ENCODE results near the gene ZNF492.
A peak's percentile ranks its signal among the peaks of the same experiment; 100 is the strongest.
"Not testable (repeated sequence)": the region's sequence is repeated elsewhere in the genome, so short reads cannot be mapped to it uniquely, and the experiment has no call there.

The ZNF492 gene

DNA sequence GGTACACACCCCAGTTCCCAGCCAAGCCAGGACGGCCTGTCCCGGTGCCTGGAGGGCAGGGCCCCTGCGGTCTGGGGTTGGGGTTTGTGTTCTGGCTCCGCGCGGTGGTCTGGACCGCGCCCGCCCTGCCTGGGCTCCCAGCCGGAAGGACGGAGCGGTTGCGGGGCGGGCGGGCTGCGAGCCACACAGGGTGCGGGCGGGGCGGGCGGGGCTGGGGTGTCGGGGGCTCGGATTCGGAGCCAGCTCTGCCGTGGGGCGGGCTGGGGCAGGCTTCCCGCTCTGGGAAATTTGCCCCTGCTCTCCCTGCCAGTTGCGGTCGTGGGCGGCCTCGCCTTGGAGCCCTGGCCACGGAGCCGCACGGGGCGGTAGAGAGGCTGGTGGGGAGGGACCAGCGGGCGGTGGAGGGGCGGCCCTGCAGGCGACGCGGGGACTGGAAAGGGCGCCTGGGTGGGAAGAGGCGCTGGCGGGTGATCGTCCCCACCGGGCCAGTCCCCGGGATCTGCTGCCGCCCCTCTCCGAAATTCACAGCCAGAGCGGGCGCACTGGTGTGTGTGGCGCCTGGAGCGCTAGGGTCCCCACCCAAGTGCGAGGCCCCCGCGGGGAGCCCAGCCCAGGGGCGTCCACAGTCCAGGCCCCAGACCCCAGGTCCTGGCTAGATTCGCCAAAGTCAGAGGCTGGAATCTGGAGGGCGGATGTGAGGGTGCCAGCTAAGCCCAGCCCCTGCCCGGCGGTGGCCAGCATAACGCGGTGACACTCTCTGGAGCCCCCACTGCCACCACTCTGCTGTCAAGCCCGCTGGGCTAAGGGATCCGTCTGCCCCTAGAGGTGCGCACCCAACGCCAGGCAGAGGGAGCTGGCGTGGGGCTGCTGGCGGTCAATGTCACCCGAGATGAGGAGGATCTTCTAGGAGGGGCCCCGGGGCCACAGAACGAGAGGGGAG lies 11.0 kb upstream of the ZNF492 start:
- ChIA-PET CTCF (no interaction called here), POLR2A (no interaction called here)

GRCh38 chr19:22623841-22624221 lies 10.3 kb upstream of the ZNF492 start:
- no peak overlapping the region for H3K4me3 ChIP-seq (ENCODE audit: low read depth, low read length)
- no peak for DNase-seq (ENCODE audit: low read depth, low spot score)
- ChIA-PET CTCF (no interaction called here), POLR2A (no interaction called here)
- TF ChIP-seq CTCF (IDR thresholded peaks at IDR 0.05; ENCODE audit: insufficient read depth, low read length, missing control alignments), result no peak

More for the DNA sequence above, 11.0 kb upstream of the ZNF492 start:
- DNase-seq (ENCODE audit: low read depth, low spot score), result no peak
- H3K4me3 ChIP-seq (ENCODE audit: low read depth, low read length), result no peak overlapping the region
- no peak for TF ChIP-seq CTCF (IDR thresholded peaks at IDR 0.05; ENCODE audit: insufficient read depth, low read length, missing control alignments)

- CTCF ChIA-PET, result no interaction called here
Measured at GRCh38 chr19:22625266-22626035, 8.7 kb upstream of the ZNF492 start.

GRCh38 chr19:22627526-22627925 lies 6.6 kb upstream of the ZNF492 start:
- ChIA-PET CTCF (no interaction called here), POLR2A (no interaction called here)
- no peak for DNase-seq (ENCODE audit: low read depth, low spot score)
- TF ChIP-seq CTCF (IDR thresholded peaks at IDR 0.05; ENCODE audit: insufficient read depth, low read length, missing control alignments), result no peak
- no peak overlapping the region for H3K4me3 ChIP-seq (ENCODE audit: low read depth, low read length)

More at GRCh38 chr19:22625266-22626035, 8.7 kb upstream of the ZNF492 start:
- H3K4me3 ChIP-seq (ENCODE audit: low read depth, low read length), result no peak overlapping the region
- POLR2A ChIA-PET, result no interaction called here
- TF ChIP-seq CTCF (IDR thresholded peaks at IDR 0.05; ENCODE audit: insufficient read depth, low read length, missing control alignments), result no peak
- no peak for DNase-seq (ENCODE audit: low read depth, low spot score)

GRCh38 chr19:22628401-22628800 lies 5.7 kb upstream of the ZNF492 start:
- ChIA-PET POLR2A (no interaction called here), CTCF (no interaction called here)
- no peak overlapping the region for H3K4me3 ChIP-seq (ENCODE audit: low read depth, low read length)
- TF ChIP-seq CTCF (IDR thresholded peaks at IDR 0.05; ENCODE audit: insufficient read depth, low read length, missing control alignments), result no peak
- DNase-seq (ENCODE audit: low read depth, low spot score), result no peak

GRCh38 chr19:22634450-22634827 lies 315 bp downstream of the ZNF492 start:
- no peak for DNase-seq (ENCODE audit: low read depth, low spot score)
- no peak for TF ChIP-seq CTCF (IDR thresholded peaks at IDR 0.05; ENCODE audit: insufficient read depth, low read length, missing control alignments)
- ChIA-PET CTCF (no interaction called here), POLR2A (interaction anchor here (0.6 kb wide), 1 partner anchor 1116 kb away, joined by 3 read pairs; no protein-coding TSS in a partner anchor)
- H3K4me3 ChIP-seq (ENCODE audit: low read depth, low read length), result peak overlapping the region; percentile 76

DNA sequence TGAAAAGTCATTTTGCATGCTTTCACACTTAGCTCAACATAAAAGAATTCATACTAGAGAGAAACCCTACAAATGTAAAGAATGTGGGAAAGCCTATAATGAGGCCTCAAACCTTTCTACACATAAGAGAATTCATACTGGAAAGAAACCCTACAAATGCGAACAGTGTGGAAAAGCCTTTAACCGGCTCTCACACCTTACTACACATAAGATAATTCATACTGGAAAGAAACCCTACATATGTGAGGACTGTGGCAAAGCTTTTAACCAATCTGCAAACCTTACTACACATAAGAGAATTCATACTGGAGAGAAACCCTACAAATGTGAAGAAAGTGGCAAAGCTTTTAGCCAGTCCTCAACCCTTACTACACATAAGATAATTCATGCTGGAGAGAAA lies 51.4 kb downstream of the ZNF492 start:
- H3K4me3 ChIP-seq (ENCODE audit: low read depth, low read length); POLR2A ChIA-PET; CTCF ChIA-PET; DNase-seq (ENCODE audit: low read depth, low spot score): not testable (repeated sequence)

DNA sequence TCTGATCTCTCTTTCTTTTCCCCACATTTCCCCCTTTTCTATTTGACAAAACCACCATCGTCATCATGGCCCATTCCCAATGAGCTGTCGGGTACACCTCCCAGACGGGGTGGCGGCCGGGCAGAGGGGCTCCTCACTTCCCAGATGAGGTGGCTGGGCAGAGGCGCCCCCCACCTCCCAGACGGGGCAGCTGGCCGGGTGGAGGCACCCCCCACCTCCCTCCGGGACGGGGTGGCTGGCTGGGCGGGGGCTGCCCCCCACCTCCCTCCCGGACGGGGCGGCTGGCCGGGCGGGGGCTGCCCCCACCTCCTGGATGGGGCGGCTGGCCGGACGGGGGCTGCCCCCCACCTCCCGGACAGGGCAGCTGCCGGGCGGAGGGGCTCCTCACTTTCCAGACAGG lies 68.5 kb downstream of the ZNF492 start:
- CTCF ChIA-PET; H3K4me3 ChIP-seq (ENCODE audit: low read depth, low read length); DNase-seq (ENCODE audit: low read depth, low spot score); POLR2A ChIA-PET: not testable (repeated sequence)

- POLR2A ChIA-PET; CTCF ChIA-PET; H3K4me3 ChIP-seq (ENCODE audit: low read depth, low read length); DNase-seq (ENCODE audit: low read depth, low spot score): not testable (repeated sequence)
Measured at GRCh38 chr19:22703096-22703495, 69.0 kb downstream of the ZNF492 start.

Measured in AG04449 (cell line).